Gastrocnemius medialis (tissue), 4 donors: ENCODE measurements around the gene SHLD1. TPM values are rescaled to one million over a fixed set of nuclear protein-coding genes. Genes with fewer than 3 reads are reported as not detected.
"Not testable (repeated sequence)": the region's sequence is repeated elsewhere in the genome, so short reads cannot be mapped to it uniquely, and the experiment has no call there.

Source experiments
- ATAC-seq, 2 donors: fragments of 150-250 bp; one replicate each; pipeline ENCODE4 v1.9.1; 2016
- DNase-seq, 2 donors: peaks; one replicate each; pipeline ENCODE4 v3.0.0-alpha.2; 2019
- H3K27ac ChIP-seq, 4 donors: fragments of 200-600 bp; sonication (generic); 1 replicate in 1 of 4; 2 replicates in 3 of 4; pipeline ENCODE4 v1.5.1; 2016 to 2018; ENCODE audit warnings: mild to moderate bottlenecking in 2 of 4, moderate library complexity in 1 of 4
- H3K27me3 ChIP-seq, 3 donors: fragments of 200-600 bp; sonication (generic) in 2 of 3; 1 replicate in 1 of 3; 2 replicates in 2 of 3; pipeline versions ENCODE4 v1.5.1 to v1.6.0; 2016 to 2019; ENCODE audit warnings: mild to moderate bottlenecking in 1 of 3, moderate library complexity in 1 of 3
- H3K36me3 ChIP-seq, 2 donors: fragments of 200-600 bp; sonication (generic) in 1 of 2; one replicate each; pipeline ENCODE4 v1.5.1; 2017 to 2018
- H3K4me1 ChIP-seq, 2 donors: fragments of 200-600 bp; sonication (generic) in 1 of 2; one replicate each; pipeline ENCODE4 v1.5.1; 2016 to 2017; ENCODE audit warnings: mild to moderate bottlenecking in 2 of 2
- H3K4me3 ChIP-seq, 4 donors: fragments of 200-600 bp; sonication (generic) in 3 of 4; 1 replicate in 1 of 4; 2 replicates in 3 of 4; pipeline ENCODE4 v1.5.1; 2016 to 2019; ENCODE audit warnings: mild to moderate bottlenecking in 2 of 4
- H3K9me3 ChIP-seq, 3 donors: fragments of 200-600 bp; sonication (generic) in 2 of 3; 1 replicate in 1 of 3; 2 replicates in 2 of 3; pipeline ENCODE4 v1.5.1; 2016 to 2019
- CTCF ChIP-seq, 5 experiments: fragments of 450-650 bp in 3 of 5; fragments of 200-600 bp in 2 of 5; sonication (generic) in 2 of 5; IDR thresholded peaks in 4 of 5; conservative IDR thresholded peaks in 1 of 5; 1 replicate in 4 of 5; 2 replicates in 1 of 5; pipeline ENCODE4 v1.5.1; 2016 to 2019; ENCODE audit warnings: antibody characterized with exemption in 5 of 5, mild to moderate bottlenecking in 3 of 5, moderate library complexity in 3 of 5
- POLR2A ChIP-seq, 2 donors: fragments of 450-650 bp; IDR thresholded peaks; one replicate each; pipeline ENCODE4 v1.6.1; 2017; ENCODE audit warnings: antibody characterized with exemption in 2 of 2, mild to moderate bottlenecking in 2 of 2, moderate library complexity in 2 of 2
- in situ Hi-C, 4 donors: fragments of 200-750 bp; cut with MboI; loops; one replicate each; pipeline versions ENCODE4 v1.15.0 to v1.8.0; 2017; ENCODE audit warnings: low sequenced_read_pairs in 4 of 4
- intact Hi-C: fragments of 100-400 bp; cut with DNase I; formaldehyde crosslinking; loops from one replicate; pipeline ENCODE4 v1.15.1; 2023; ENCODE audit warnings: low total_unique reads
- total RNA-seq, 4 donors: library from RNA; depleted of rRNA; stranded (reverse); fragments of >200 nt; gene quantifications; one replicate each; pipeline versions ENCODE4 v1.1.0 to v1.2.3, GENCODE V29; 2016

SHLD1 gene
- 1 to 10 TPM; 5.4 to 7.1 (median 5.8) TPM for total RNA-seq

DNA sequence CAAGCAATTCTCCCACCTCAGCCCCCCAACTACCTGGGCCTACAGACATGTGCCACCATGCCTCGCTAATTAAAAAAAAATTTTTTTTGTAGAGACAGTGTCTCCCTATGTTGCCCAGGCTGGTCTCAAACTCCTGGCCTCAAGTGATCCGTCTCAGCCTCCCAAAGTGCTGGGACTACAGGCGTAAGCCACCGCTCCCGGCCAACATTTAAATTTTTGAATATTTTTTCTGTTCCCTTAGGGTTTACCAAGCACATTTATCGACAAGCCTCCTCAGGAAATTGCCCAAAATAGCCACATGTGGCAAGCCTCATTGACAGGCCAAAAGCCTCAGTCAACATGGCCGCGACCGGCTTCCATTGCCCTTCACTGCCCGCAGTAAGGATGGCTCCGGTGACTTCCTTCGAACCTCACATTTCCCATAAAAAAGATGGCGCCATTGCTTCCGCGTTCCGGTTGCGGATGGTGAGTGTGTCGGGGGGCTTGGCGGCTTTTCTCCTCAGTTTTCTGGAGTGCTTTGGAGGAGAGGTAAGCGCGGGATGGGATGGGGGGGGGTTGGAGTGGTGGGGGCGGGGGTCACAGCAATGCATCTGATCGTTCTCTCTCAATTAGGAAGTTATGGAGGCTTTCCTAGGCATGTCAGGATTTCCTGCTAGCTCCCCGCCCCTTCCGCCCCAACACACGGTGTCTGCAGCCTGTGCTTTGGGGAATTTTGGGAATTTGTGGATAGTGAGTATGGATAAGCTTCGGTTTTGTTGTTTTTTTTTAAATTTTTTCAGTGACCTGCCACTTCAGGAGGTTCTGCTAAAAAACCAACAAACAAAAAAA is at the start of gene SHLD1:
TSS of gene SHLD1 (plus strand) at position 450 of the 828 bp plus-strand sequence. CDS start 22,465 bp downstream, outside the sequence.
- intact Hi-C loops (loop anchor here (2.0 to 5.0 kb wide), 2 partner anchors 33 to 201 kb away; partner anchors contain the start of genes MCM8 and TRMT6), in situ Hi-C loops (no loop called here)
- Histone ChIP-seq H3K36me3 (no peaks in the 10 kb centered on the region), H3K4me1 (peaks cover 10 to 12% of the 10 kb centered on the region in 2 donors), H3K9me3 (no peaks in the 10 kb centered on the region), H3K4me3 (peak within 1 kb of the TSS; percentile 64 to 77 (median 71)), H3K27ac (peak within 1 kb of the TSS; percentile 83 to 87 (median 84)), H3K27me3 (no peaks in the 10 kb centered on the region)
- ATAC-seq: peak; percentile 96 to 97
- TF ChIP-seq POLR2A (IDR thresholded peaks at IDR 0.05): no peak
- no peak for TF ChIP-seq CTCF (IDR thresholded peaks at IDR 0.05 in 4 of 5, conservative IDR thresholded peaks at IDR 0.05 in 1 of 5)
- peak; percentile 73 to 83 for DNase-seq

- H3K27me3 ChIP-seq, H3K36me3 ChIP-seq, ATAC-seq, H3K4me1 ChIP-seq, intact Hi-C loops, DNase-seq, H3K27ac ChIP-seq, H3K4me3 ChIP-seq, H3K9me3 ChIP-seq, in situ Hi-C loops: not testable (repeated sequence)
Measured at GRCh38 chr20:5702339-5702738, 47.9 kb upstream of the SHLD1 start.

DNA sequence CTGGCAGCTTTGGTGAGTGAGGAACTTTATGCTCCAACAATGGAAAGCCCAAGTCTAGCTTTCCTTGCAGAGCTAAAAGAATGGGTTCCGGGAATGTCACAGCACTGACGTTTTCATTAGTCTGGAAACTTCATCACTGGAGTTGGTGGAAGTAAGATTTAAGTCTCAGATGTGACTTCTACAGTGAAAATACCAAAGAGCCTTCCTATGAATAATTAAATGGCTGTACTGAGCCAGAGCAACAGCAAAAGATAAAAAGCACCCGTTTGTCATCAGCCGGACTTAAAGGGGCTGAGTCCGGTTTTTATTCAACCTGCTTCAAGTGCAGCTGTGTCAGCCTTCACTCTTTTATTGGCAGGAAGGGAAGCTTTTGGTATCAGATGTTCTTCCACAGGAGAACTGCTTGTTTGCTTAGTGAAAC is 46.5 kb upstream of the SHLD1 start:
- Histone ChIP-seq H3K9me3 (no peaks in the 10 kb centered on the region), H3K4me1 (peaks cover 0 to 4% of the 10 kb centered on the region in 2 donors), H3K36me3 (no peaks in the 10 kb centered on the region), H3K27me3 (no peaks in the 10 kb centered on the region), H3K27ac (peak overlapping the region in 1 of 4 donors; percentile 15), H3K4me3 (no peak overlapping the region)
- in situ Hi-C loops: no loop called here
- DNase-seq (no peak), ATAC-seq (no peak)
- no peak for TF ChIP-seq POLR2A (IDR thresholded peaks at IDR 0.05)
- intact Hi-C loops: no loop called here

GRCh38 chr20:5705827-5706226 is 44.4 kb upstream of the SHLD1 start:
- no peaks in the 10 kb centered on the region for H3K27me3 ChIP-seq
- H3K9me3 ChIP-seq: no peaks in the 10 kb centered on the region
- in situ Hi-C loops (no loop called here), intact Hi-C loops (no loop called here)
- ATAC-seq: no peak
- H3K27ac ChIP-seq: no peak overlapping the region
- DNase-seq: no peak
- no peak overlapping the region for H3K4me3 ChIP-seq
- TF ChIP-seq POLR2A (IDR thresholded peaks at IDR 0.05) (no peak), CTCF (IDR thresholded peaks at IDR 0.05 in 4 of 5, conservative IDR thresholded peaks at IDR 0.05 in 1 of 5) (no peak)
- peaks cover 0 to 7% of the 10 kb centered on the region in 2 donors for H3K4me1 ChIP-seq
- no peaks in the 10 kb centered on the region for H3K36me3 ChIP-seq

- TF ChIP-seq CTCF (IDR thresholded peaks at IDR 0.05 in 4 of 5, conservative IDR thresholded peaks at IDR 0.05 in 1 of 5) (no peak), POLR2A (IDR thresholded peaks at IDR 0.05) (no peak)
- Histone ChIP-seq H3K4me1 (peaks cover 0 to 8% of the 10 kb centered on the region in 2 donors), H3K36me3 (no peaks in the 10 kb centered on the region), H3K9me3 (no peaks in the 10 kb centered on the region), H3K27me3 (no peaks in the 10 kb centered on the region), H3K4me3 (no peak overlapping the region), H3K27ac (no peak overlapping the region)
- intact Hi-C loops: no loop called here
- ATAC-seq (no peak), DNase-seq (no peak)
- in situ Hi-C loops: no loop called here
Measured at GRCh38 chr20:5706797-5707196, 43.4 kb upstream of the SHLD1 start.
